D721Med (cell line): Measurements from ENCODE around the gene MACROH2A1.
A peak's percentile ranks its signal among the peaks of the same experiment; 100 is the strongest.

ENCODE experiments used
- DNase-seq: peaks from one replicate; pipeline ENCODE4 v3.0.0; 2011; ENCODE audit warnings: low spot score; ENCODE audit not compliant: insufficient read length
- FAIRE-seq: peaks from 2 replicates; lab custom pipeline; 2011; peaks lifted over from hg19 to GRCh38; lab: Jason Lieb, UNC
- CTCF ChIP-seq: IDR thresholded peaks from 2 replicates; pipeline ENCODE4 v1.5.1; 2012; ENCODE audit warnings: mild to moderate bottlenecking, control low read depth; ENCODE audit not compliant: insufficient read depth; ENCODE audit errors: missing control alignments

Gene MACROH2A1

GRCh38 chr5:135398855-135399793, at the start of gene MACROH2A1:
MACROH2A1 (minus strand) TSS chr5:135399231; CDS start chr5:135389093, 10,138 bp downstream.
- peak; percentile 60 for DNase-seq
- no peak for TF ChIP-seq CTCF
- FAIRE-seq: no peak

- no peak for DNase-seq
- FAIRE-seq: no peak
- no peak for TF ChIP-seq CTCF
These were observed 49.2 kb upstream of the MACROH2A1 start for GRCh38 chr5:135448071-135448739.

- FAIRE-seq (no peak), DNase-seq (no peak)
- no peak for TF ChIP-seq CTCF
These were observed 48.4 kb upstream of the MACROH2A1 start, which contains the start of gene DCANP1 for GRCh38 chr5:135447298-135447929. DCANP1 (minus strand) TSS chr5:135447348; CDS start chr5:135447108, 240 bp downstream.

- FAIRE-seq (no peak), DNase-seq (no peak)
- TF ChIP-seq CTCF: no peak
These were observed 47.6 kb upstream of the MACROH2A1 start for GRCh38 chr5:135446615-135447014.

GRCh38 chr5:135446206-135446605, 47.2 kb upstream of the MACROH2A1 start:
- no peak for FAIRE-seq
- no peak for DNase-seq
- no peak for TF ChIP-seq CTCF

GRCh38 chr5:135445306-135445985, 46.4 kb upstream of the MACROH2A1 start:
- FAIRE-seq (no peak), DNase-seq (no peak)
- TF ChIP-seq CTCF: no peak
